Superior temporal gyrus (tissue), 1 donor: ENCODE results near the gene CDH24.
A peak's percentile ranks its signal among the peaks of the same experiment; 100 is the strongest.

Experiments
- DNase-seq: peaks from one replicate; pipeline ENCODE4 v3.0.0-alpha.2; 2016; ENCODE audit errors: extremely low spot score

Gene CDH24

DNA sequence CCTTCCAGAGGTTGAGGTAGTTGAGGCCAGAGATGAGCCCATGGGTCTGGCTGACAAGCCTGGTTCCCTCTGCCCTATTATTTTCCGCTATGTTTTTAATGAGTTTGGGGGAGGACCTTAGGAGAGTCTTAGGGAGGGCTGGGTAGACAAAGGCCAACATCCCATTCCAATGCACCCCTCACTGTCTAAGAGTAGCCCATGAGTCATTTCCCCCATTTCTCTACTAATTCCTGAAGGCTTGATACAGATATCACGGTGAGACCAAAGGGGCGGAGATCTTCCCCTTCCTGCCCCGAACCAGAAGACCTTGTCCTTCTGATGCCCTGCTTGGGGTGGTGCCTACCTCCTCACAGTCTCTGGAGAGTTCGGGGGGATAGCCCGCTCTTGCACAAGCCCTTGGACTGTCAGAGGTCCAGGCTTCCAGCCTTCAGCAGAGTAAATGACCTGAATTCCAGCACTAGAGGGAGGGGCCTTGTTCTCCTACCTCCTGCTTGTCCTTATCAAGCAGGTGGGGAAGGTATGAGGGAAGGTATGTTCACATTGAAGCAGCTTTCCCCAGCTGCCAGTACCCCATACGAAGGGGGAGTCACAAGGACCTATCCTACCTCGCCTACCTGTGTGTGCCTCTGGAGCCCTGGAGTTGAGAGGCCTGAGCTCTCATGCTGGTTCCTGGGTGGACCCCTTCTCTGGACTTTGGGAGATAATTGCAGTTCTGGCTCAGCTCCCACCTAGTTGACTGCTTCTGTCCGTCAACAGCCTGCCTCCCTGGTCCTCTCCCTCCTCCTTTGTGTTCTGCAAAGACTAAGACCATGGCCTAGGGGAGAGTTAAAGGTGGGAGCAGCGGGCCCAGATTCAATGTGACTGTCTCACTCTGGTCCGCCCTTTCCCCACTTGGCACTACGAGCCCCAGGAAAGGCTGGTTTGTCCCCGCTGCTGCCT lies 11.6 kb downstream of the CDH24 start:
- no peak for DNase-seq

DNA sequence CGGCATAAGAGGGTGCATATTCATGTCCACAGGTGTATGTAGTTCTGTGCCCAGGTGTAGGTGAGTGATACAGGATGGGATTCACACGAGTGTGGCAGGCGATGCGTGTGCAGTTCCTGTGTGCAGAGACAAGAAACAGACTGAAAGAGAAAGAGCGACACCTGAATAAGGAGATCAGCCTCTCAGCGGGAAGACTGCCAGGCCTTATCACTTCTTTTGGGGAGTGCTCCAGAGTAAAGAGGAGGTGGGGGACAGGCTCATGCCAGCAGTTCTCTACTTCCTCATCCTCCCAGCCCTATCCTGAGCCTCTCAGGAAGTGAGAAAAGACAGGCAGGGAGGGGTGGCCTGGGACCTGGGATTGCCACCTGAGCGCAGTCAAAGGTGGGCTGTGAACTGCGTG lies 12.5 kb downstream of the CDH24 start:
- DNase-seq, result no peak

DNA sequence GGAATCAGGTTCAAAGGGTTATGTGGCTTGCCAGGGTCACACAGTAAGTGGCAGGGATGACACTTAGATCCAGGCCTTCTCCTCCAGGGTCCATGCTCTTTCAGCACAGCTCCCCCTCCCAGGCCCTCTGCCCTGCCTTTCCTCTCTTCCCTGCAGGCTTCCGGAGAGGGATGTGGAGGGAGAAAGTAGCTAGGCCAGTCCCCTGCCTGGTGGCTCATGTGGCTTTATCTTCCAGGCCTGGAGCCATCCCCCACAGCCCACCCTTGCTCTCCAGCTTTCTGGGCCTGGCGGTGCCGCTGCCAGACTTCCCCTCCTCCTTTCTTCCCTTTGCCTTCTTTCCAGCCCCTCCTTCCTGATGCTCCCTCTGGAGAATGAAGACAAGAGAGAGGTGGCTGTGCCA lies 13.6 kb downstream of the CDH24 start:
- DNase-seq, result no peak

DNA sequence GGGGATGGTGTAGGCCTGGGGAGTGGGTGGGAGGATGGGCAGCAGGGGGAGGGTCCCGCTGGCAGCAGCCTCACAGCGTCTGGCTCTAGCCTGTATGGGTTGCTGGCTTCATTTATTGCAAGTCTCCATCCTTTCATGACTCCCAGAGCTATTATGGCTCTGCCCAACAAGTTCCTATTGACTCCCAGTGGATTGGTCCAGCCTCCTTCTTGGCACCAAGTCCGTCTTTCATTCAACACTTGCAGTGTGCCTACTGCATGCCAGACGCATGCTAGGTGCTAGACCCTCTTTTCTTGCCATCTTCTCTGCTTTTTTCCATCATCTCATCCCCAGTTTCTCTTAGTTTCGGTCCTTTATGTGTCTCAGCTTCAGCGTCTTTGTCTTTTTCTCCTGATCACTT lies 14.2 kb downstream of the CDH24 start:
- no peak for DNase-seq

DNA sequence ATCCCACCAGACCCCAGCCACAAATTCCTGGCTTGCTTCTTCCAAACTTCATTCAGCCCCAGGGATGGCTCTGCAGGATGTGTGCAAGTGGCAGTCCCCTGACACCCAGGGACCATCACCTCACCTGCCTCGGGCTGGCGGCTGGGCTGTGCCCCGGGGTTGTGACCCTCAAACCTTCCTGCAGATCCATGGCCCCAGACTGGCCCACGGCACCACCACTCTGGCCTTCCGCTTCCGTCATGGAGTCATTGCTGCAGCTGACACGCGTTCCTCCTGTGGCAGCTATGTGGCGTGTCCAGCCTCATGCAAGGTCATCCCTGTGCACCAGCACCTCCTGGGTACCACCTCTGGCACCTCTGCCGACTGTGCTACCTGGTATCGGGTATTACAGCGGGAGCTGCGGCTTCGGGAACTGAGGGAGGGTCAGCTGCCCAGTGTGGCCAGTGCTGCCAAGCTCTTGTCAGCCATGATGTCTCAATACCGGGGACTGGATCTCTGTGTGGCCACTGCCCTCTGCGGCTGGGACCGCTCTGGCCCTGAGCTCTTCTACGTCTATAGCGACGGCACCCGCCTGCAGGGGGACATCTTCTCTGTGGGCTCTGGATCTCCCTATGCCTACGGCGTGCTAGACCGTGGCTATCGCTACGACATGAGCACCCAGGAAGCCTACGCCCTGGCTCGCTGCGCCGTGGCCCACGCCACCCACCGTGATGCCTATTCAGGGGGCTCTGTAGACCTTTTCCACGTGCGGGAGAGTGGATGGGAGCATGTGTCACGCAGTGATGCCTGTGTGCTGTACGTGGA lies 15.0 kb downstream of the CDH24 start, which contains the start of gene PSMB11:
PSMB11 (plus strand) TSS at position 51 of the 804 bp plus-strand sequence; CDS start at position 65, 14 bp downstream.
- DNase-seq, result no peak

DNA sequence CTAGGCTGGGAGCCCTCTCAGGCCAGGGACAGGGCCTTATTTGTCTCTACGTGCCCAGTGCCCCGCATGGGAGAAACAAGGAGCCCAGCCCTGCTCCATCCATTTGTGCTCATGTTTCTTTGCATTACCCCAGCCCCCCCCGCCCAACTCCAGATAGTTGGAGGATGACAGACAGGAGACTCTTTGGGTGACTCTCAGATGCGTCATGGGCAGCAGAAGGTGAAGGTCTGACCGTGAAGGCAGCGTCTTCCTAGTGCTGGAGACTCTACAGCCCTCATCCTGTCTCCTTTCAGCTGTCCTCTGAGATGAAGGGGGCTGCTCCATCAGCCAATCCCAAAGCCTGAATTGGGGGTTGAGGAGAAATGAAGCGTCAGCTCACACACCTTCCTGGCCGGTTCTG lies 15.6 kb downstream of the CDH24 start:
- no peak for DNase-seq

DNA sequence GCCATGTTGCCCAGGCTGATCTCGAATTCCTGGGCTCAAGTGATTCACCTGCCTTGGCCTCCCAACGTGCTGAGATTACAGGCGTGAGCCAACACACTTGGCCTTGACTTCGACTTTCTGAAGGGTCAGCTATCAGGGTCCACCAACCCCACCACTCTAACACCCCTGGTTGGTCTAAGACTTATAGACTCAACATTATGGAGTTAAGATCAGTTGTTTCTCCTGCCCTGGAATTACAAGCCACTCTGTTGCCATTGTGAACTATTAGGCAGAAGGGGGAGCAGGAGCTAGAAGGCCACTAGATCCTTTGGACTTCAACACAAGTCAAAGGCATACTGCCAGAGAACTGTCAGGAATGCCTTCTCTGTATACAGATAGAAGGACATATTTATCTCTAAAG lies 17.2 kb downstream of the CDH24 start:
- DNase-seq, result no peak

DNA sequence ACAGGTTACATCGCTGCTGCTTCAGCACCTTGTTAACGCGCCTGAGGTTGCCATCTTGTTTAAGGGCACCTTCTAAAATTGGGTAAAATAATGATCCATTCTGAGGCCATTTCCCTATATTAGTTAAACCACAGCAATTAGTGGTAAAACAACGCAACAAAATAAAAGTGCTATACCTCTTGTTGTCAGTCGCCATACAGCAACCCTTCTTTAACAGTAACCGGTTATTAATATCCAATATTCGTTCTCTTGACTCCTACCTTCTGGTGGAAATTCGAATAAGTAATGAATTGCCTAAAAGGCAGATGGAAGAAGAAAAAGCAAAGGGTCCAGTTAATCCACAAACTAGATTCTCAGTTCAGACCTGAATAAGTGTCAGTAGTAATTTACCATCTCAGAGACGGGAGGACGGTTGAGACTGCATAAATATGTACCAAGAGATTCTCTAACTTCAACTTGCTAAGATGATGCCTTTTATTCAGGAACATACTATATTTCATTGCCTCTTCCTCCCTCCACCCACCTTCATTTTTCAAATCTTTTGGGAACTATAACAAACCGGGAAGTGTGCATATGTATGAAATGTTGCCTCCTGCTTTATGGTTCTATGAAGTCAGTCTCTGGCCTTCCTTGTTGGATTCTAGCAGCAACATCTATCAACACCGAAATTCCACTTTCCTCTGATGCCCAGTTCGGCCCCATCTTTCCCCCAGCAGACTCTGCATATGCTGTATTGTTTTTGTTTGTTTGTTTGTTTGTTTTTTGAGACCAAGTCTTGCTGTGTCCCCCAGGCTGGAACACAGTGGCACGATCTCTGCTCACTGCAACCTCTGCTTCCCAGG lies 21.8 kb downstream of the CDH24 start:
- DNase-seq, result no peak

DNA sequence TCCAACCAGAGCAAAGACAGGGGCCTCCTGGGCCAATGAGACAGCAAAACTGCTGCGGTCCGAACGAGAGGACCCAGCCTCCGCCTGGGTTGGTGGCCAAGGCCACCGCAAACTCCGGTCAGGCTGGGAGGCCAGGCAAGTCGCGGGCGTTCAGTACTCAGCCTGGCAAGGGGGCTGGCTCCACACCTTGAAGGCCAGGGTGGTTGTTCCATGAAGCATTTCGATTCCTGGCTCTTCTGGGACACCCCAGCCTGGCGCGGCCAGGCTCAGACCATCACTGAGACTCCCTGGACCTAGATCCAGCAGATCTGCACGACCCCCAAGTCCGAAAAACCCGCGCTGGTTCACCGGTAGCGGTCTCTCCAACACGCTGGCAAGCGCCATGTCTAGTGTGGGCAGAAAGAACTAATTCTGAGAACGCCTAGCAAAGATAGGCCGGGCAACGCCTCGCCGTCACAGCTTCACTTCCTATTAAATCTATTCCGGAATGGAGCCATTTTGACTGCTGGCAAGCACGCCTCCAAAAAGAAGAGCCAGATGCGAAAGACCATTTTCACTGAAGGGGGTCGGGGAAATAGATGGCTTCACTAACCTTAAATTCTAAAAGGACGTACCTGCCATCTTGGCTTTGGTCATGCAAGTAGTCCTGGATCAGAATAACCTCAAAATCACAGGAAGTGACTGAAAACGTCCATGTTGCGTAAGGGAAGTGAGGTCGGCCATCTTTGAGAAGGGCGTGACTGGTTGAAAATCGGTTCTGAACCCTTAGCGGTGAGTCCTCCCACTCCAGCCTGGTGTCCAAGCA lies 22.6 kb downstream of the CDH24 start, which contains the start of gene PSMB5:
PSMB5 (minus strand) TSS at position 403 of the 805 bp plus-strand sequence; CDS start at position 384, 19 bp downstream.
- peak; percentile 98 for DNase-seq

DNA sequence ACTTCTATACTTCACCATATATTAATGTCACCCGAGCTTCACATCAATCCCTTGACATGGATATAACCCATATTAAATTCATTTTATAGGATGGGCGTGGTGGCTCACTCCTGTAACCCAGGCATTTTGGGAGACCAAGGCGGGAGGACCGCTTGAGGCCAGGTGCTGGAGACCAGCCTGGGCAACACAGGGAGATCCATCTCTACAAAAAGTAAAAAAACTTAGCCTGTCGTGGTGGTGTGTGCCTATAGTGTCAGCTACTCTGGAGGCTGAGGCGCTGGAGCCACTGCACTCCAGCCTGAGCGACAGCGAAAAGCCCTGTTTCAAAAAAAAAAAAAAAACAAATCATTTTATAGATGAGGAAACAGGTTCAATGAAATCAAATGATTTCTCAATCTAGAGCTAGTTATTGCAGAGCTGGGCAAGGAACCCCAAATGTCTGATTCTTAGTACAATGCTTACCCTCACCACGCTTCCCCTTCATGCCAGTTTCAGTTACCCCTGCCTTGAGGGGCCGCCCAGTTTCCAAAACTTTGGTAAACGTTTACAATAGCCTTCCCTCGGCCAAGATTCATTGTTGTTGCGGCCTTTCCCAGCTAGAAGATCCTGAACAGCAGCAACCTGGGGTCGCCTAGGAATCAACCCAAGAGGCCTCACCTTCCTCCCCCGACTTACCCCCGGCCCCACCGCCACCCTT lies 23.4 kb downstream of the CDH24 start:
- no peak for DNase-seq

DNA sequence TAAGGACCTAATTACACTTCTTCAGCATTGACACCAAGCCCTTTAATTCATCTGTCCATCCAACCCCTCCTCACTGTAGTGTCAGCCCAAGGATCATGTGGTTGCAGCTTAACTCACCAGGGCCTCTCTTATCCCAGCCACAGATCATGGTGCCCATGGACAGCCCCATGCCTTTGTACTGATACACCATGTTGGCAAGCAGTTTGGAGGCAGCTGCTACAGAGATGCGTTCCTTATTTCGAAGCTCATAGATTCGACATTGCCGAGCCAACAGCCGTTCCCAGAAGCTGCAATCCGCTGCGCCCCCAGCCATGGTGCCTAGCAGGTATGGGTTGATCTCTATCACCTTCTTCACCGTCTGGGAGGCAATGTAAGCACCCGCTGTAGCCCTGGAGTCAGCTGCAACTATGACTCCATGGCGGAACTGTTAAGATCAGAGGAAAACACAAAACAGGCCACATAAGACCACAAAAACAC lies 24.0 kb downstream of the CDH24 start:
- DNase-seq, result no peak

DNA sequence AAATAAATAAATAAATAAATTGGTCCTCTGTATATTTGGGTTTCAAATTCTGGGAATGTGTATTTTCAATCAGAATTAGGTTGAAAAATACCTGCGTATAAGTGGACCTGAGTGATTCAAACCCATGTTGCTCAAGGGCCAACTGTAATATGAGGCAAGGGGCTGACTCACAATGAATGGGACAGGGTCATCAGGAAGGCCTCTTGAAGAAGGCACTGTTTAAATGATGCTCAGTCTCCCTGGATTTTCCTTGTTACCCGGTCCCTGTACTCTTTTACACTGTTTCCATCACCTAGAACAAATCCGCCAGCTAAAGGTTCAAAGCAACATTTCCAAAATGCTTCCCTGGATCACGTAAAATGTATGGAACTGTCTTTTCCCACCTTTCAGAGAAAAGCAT lies 26.4 kb downstream of the CDH24 start:
- no peak for DNase-seq

DNA sequence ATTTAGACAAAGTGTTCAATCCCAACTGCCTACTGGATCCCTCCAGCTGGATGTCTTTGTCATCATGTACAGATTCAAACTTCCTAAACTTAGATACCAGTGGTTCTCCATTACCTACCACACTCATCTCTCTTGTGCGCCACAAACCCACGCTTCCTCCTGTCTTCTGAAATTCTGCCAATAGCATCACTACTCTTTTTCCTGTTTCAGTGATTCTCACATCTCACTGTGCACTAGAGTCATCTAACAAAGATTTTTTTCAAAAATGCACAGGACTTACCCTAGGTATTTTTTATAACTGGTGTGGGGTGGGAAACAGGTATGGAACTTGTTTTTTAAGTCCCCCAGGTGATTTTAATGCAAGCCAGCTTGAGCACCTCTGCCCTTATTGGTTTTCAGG lies 28.5 kb downstream of the CDH24 start:
- no peak for DNase-seq

DNA sequence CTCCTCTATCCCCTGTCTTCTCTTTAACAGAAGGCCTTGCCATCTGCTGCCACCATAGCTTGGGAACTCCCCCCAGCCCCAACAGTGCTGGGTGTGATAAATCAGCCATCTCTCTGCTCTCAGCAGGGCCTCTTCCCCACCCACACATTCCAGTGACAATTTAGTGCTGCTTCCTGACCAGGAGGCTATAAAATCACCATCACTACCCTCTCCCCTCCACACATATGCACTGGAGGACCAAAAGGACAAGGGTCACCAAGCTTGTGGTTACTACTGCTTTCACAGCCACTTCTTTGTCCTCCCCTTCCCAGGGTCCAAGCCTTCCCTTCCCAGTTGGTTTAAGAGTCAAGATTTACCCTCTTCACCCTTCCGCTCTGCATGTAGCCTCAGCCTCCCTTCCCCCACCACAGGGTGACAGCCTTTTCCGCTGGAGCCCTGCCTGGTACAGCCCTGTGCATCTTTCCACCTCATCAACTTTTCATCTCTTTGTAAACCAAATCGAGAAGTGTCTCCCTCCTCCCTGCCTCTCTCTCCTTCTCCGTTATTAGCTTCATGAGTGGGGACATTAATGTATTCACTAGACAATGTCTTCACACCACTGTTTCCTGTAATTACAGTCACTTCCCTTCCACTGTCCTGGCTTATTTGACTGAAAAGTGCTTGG lies 32.0 kb downstream of the CDH24 start:
- DNase-seq, result no peak

DNA sequence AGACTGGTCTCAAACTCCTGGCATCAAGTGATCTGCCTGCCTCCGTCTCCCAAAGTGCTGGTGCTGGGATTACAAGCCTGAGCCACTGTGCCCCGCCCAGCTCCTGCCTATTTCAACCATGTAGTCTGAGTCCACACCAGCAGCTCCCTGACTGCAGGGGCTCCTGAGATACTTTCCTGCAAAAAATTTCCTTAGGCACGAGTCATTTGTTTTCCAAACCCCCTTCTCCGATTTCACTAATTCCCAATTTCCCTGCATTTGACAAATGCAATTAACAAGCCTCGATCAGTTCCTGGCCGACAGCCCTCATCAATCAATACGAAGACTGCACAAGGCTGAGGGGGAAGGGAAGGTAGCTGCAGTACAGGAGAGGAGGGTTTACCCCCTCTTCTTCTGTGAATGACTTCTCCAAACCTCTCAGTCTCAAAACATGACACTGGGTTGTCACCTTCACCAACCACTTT lies 32.7 kb downstream of the CDH24 start:
- DNase-seq, result no peak

DNA sequence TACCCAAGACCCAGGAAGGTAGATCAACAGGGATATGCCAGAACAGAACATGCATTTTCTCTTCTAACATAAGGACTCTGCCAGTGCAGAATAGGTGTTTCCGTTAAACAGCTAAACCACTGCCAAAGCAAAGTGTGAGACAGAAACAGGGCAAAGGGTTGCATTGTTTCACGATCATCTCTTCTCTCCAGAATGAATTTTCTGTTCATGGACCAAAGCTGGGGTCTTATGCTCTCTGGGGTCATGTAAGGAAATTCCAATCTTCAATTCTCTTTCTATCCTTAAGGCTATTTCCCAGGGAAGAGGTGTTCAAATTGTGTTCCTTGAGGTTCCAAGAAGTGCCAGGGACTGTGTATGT lies 33.5 kb downstream of the CDH24 start:
- no peak for DNase-seq

DNA sequence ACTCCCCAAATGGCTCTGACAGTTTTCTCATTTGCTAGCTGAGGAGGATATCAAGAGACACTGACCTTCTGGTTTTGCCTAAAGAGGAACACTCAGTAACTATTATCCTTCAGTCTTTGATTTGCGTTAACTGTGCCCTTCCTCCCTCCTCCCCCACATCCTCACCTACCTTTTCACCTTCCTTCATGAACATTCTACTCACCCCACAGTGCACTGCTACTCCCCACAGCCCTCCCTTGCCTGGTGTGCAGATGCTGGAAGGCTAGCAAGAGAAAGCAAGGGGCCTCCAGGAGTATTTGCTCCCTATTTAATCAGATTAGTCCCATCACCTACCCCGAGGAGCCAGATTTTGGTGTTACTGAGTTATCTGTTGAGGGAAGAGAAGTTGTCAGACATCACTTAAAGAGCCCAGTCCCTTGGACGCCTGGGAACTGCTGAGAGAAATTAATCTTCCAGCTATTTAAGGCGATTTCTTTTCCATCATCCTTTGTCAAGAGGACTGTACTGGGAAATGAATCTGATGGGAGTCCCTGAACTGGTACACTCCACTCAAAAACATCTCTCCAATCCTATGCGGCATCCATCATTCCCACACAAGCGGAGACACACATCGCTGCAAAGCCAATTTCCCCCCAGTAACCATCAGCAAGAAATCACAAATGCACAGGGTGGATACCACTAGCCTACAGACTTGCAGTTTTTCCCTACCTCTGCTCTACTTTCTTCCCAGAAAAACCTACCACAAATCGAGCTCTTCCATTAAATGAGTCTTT lies 34.1 kb downstream of the CDH24 start:
- DNase-seq, result no peak

DNA sequence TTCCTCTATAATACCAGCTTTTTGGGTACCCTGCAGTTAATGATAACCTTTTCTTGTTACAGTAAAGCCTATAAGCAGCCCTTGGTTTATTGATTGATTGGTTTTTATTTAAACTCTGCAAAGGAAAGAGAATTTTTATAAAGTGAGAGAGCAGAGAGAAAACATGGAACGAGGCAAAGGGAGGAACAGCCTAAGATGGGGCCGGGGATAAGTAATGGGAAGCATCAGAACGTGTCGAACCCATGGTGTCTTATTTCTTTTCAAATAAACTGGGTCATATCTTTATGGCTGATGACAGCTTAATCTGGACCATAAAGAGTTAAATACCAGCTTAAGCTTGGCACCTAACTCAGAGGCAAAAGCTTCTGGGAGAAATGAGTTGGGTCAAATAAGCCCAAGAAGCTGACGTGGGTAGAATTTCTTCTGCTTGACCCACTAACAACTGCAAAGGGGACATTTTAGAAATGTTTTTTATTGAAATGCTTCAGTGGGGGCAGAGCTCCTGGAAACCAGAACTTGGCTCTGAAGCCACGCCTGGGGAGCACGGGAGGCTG lies 35.4 kb downstream of the CDH24 start:
- DNase-seq, result no peak
